Measurements from ENCODE around the gene LRRC17. TPM values are rescaled to one million over a fixed set of nuclear protein-coding genes. Genes with fewer than 3 reads are reported as not detected.
A peak's percentile ranks its signal among the peaks of the same experiment; 100 is the strongest.

Gene LRRC17
- total RNA-seq, 1 experiment from 2014 or later: 0.39 TPM

GRCh38 chr7:102926783-102927140, 14.0 kb downstream of the LRRC17 start:
- DNase-seq (ENCODE audit: low read depth, low spot score) (no peak), ATAC-seq (no peak)
- no peaks in the 10 kb centered on the region for H3K9me3 ChIP-seq (ENCODE audit: control insufficient read depth, insufficient read depth, low read depth, low read length)
- no peaks in the 10 kb centered on the region for H3K36me3 ChIP-seq (ENCODE audit: control insufficient read depth, insufficient read depth, low read length)
- CTCF ChIA-PET: no interaction called here
- no TSS peak for BruUV-seq (replicated peaks)
- POLR2A ChIA-PET: no interaction called here
- no peaks in the 10 kb centered on the region; the same call in 1 of the 2 replicates for H3K4me1 ChIP-seq (ENCODE audit: control insufficient read depth, insufficient read depth, low read length)
- H3K27ac ChIP-seq (ENCODE audit: low read length): no peak overlapping the region
- no peak overlapping the region for H3K4me3 ChIP-seq (ENCODE audit: low read depth in 2 of 2, low read length in 2 of 2)
- TF ChIP-seq TCF7L2 (IDR thresholded peaks at IDR 0.05; ENCODE audit: low read depth, low read length): no peak
- no peak for TF ChIP-seq REST (IDR thresholded peaks at IDR 0.05; ENCODE audit: insufficient read depth in 1 of 2, low read depth in 2 of 2, low read length in 1 of 2)
- TF ChIP-seq SIN3A (IDR thresholded peaks at IDR 0.05; ENCODE audit: borderline replicate concordance, insufficient read depth, low read depth, low read length): no peak
- TF ChIP-seq POLR2AphosphoS5 (IDR thresholded peaks at IDR 0.05; ENCODE audit: low read depth, low read length): no peak
- TF ChIP-seq, protein P1, sequence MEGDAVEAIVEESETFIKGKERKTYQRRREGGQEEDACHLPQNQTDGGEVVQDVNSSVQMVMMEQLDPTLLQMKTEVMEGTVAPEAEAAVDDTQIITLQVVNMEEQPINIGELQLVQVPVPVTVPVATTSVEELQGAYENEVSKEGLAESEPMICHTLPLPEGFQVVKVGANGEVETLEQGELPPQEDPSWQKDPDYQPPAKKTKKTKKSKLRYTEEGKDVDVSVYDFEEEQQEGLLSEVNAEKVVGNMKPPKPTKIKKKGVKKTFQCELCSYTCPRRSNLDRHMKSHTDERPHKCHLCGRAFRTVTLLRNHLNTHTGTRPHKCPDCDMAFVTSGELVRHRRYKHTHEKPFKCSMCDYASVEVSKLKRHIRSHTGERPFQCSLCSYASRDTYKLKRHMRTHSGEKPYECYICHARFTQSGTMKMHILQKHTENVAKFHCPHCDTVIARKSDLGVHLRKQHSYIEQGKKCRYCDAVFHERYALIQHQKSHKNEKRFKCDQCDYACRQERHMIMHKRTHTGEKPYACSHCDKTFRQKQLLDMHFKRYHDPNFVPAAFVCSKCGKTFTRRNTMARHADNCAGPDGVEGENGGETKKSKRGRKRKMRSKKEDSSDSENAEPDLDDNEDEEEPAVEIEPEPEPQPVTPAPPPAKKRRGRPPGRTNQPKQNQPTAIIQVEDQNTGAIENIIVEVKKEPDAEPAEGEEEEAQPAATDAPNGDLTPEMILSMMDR (IDR thresholded peaks at IDR 0.05): no peak
- in situ Hi-C loops (cut with HindIII; ENCODE audit: low pct_unique_long_range_greater_than_20kb, low sequenced_read_pairs): no loop called here
- H3K27me3 ChIP-seq (ENCODE audit: control insufficient read depth, insufficient read depth, low read length): no peaks in the 10 kb centered on the region
- intact Hi-C loops (cut with micrococcal nuclease; ENCODE audit: unreplicated experiment): no loop called here

DNA sequence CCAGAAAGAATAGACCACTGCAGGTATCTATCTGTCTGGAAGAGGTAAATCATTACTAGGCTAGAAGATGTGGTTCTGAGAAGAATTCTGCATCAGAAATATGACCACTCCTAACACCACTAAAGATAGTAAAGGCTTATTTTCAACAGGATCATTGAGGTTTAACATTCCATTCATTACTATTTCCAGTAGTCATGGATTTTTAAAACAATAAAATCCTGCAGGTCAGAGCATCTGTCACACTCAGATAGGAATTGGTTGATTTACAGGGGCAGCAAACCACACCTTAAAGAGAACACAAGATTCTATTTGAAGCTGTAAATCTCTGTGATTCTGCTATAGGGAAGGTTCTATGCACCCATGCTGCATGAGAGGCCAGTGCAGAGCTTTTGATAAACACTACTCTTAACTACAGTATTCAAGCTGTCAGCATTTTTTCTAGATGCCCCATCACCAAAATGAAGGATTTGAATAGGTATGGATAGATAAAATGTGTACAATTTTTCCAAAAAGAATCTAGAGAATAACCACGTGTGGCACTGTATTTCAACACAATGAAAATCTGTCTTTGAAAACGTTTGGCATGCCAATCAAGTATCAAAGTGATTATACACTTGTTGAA, 14.6 kb downstream of the LRRC17 start:
- DNase-seq (ENCODE audit: low read depth, low spot score): no peak
- Histone ChIP-seq H3K9me3 (ENCODE audit: control insufficient read depth, insufficient read depth, low read depth, low read length) (no peaks in the 10 kb centered on the region), H3K36me3 (ENCODE audit: control insufficient read depth, insufficient read depth, low read length) (no peaks in the 10 kb centered on the region), H3K4me1 (ENCODE audit: control insufficient read depth, insufficient read depth, low read length) (no peaks in the 10 kb centered on the region; the same call in 1 of the 2 replicates), H3K27ac (ENCODE audit: low read length) (peak overlapping the region; percentile 3; the same call in 1 of the 2 replicates), H3K27me3 (ENCODE audit: control insufficient read depth, insufficient read depth, low read length) (no peaks in the 10 kb centered on the region), H3K4me3 (ENCODE audit: low read depth in 2 of 2, low read length in 2 of 2) (no peak overlapping the region)
- CTCF ChIA-PET: no interaction called here
- no TSS peak for BruUV-seq (replicated peaks)
- intact Hi-C loops (cut with micrococcal nuclease; ENCODE audit: unreplicated experiment): no loop called here
- in situ Hi-C loops (cut with HindIII; ENCODE audit: low pct_unique_long_range_greater_than_20kb, low sequenced_read_pairs): no loop called here
- TF ChIP-seq TCF7L2 (IDR thresholded peaks at IDR 0.05; ENCODE audit: low read depth, low read length) (no peak), POLR2AphosphoS5 (IDR thresholded peaks at IDR 0.05; ENCODE audit: low read depth, low read length) (no peak), SIN3A (IDR thresholded peaks at IDR 0.05; ENCODE audit: borderline replicate concordance, insufficient read depth, low read depth, low read length) (no peak), REST (IDR thresholded peaks at IDR 0.05; ENCODE audit: insufficient read depth in 1 of 2, low read depth in 2 of 2, low read length in 1 of 2) (no peak)
- TF ChIP-seq, protein P1 (IDR thresholded peaks at IDR 0.05): no peak
- no peak for ATAC-seq
- POLR2A ChIA-PET: no interaction called here

Data from Panc1 (cell line).